ENCODE measurements around the gene EZR.

EZR gene

GRCh38 chr6:158865769-158866168, 46.6 kb upstream of the EZR start:
- Histone ChIP-seq H3K79me2 (ENCODE audit: insufficient read depth, low read length) (no peaks in the 10 kb centered on the region), H4K20me1 (ENCODE audit: insufficient read depth, low read length) (no peaks in the 10 kb centered on the region), H3K4me3 (ENCODE audit: low read depth, low read length, poor library complexity, severe bottlenecking) (peak overlapping the region; percentile 25), H3K9ac (ENCODE audit: low read length) (peak overlapping the region; percentile 65), H3K9me2 (ENCODE audit: low read depth, low read length) (no peaks in the 10 kb centered on the region), H2AFZ (ENCODE audit: low read length) (0 out of 2 replicates have a peak overlapping the region, but pooled peaks have one; percentile 12), H3K36me3 (ENCODE audit: insufficient read depth, low read length) (no peaks in the 10 kb centered on the region), H3K27me3 (ENCODE audit: insufficient read depth, low read length) (no peaks in the 10 kb centered on the region), H3K9me3 (ENCODE audit: low read length) (no peaks in the 10 kb centered on the region), H3K27ac (ENCODE audit: low read depth, low read length, poor library complexity, severe bottlenecking) (peak overlapping the region; percentile 99), H3F3A (ENCODE audit: insufficient read depth, low read length) (no peaks in the 10 kb centered on the region), H3K4me1 (ENCODE audit: insufficient read depth, low read length, severe bottlenecking) (peaks cover 67% of the 10 kb centered on the region), H3K4me2 (ENCODE audit: low read length) (peak overlapping the region; percentile 45)
- TF ChIP-seq EZH2 (IDR thresholded peaks at IDR 0.05; ENCODE audit: borderline replicate concordance, low read length) (no peak), CTCF (IDR thresholded peaks at IDR 0.05; ENCODE audit: low read length) (no peak)

GRCh38 chr6:158863646-158864045, 44.5 kb upstream of the EZR start:
- Histone ChIP-seq H3K36me3 (ENCODE audit: insufficient read depth, low read length) (no peaks in the 10 kb centered on the region), H3K9me2 (ENCODE audit: low read depth, low read length) (no peaks in the 10 kb centered on the region), H2AFZ (ENCODE audit: low read length) (no peak overlapping the region), H3F3A (ENCODE audit: insufficient read depth, low read length) (no peaks in the 10 kb centered on the region), H3K79me2 (ENCODE audit: insufficient read depth, low read length) (no peaks in the 10 kb centered on the region), H3K27ac (ENCODE audit: low read depth, low read length, poor library complexity, severe bottlenecking) (peak overlapping the region; percentile 99), H3K9me3 (ENCODE audit: low read length) (no peaks in the 10 kb centered on the region), H3K4me1 (ENCODE audit: insufficient read depth, low read length, severe bottlenecking) (peaks cover 52% of the 10 kb centered on the region), H4K20me1 (ENCODE audit: insufficient read depth, low read length) (no peaks in the 10 kb centered on the region), H3K4me2 (ENCODE audit: low read length) (no peak overlapping the region), H3K4me3 (ENCODE audit: low read depth, low read length, poor library complexity, severe bottlenecking) (no peak overlapping the region), H3K9ac (ENCODE audit: low read length) (no peak overlapping the region), H3K27me3 (ENCODE audit: insufficient read depth, low read length) (no peaks in the 10 kb centered on the region)
- no peak for TF ChIP-seq EZH2 (IDR thresholded peaks at IDR 0.05; ENCODE audit: borderline replicate concordance, low read length)
- TF ChIP-seq CTCF (IDR thresholded peaks at IDR 0.05; ENCODE audit: low read length), result no peak

- no peaks in the 10 kb centered on the region for H4K20me1 ChIP-seq (ENCODE audit: insufficient read depth, low read length)
- H3K27me3 ChIP-seq (ENCODE audit: insufficient read depth, low read length), result no peaks in the 10 kb centered on the region
- no peak overlapping the region for H3K9ac ChIP-seq (ENCODE audit: low read length)
- H2AFZ ChIP-seq (ENCODE audit: low read length), result no peak overlapping the region
- no peak overlapping the region for H3K4me3 ChIP-seq (ENCODE audit: low read depth, low read length, poor library complexity, severe bottlenecking)
- no peaks in the 10 kb centered on the region for H3F3A ChIP-seq (ENCODE audit: insufficient read depth, low read length)
- H3K9me2 ChIP-seq (ENCODE audit: low read depth, low read length), result no peaks in the 10 kb centered on the region
- H3K4me1 ChIP-seq (ENCODE audit: insufficient read depth, low read length, severe bottlenecking), result peaks cover 52% of the 10 kb centered on the region
- no peaks in the 10 kb centered on the region for H3K36me3 ChIP-seq (ENCODE audit: insufficient read depth, low read length)
- H3K4me2 ChIP-seq (ENCODE audit: low read length), result no peak overlapping the region
- H3K9me3 ChIP-seq (ENCODE audit: low read length), result no peaks in the 10 kb centered on the region
- H3K79me2 ChIP-seq (ENCODE audit: insufficient read depth, low read length), result no peaks in the 10 kb centered on the region
- no peak for TF ChIP-seq EZH2 (IDR thresholded peaks at IDR 0.05; ENCODE audit: borderline replicate concordance, low read length)
- no peak for TF ChIP-seq CTCF (IDR thresholded peaks at IDR 0.05; ENCODE audit: low read length)
- H3K27ac ChIP-seq (ENCODE audit: low read depth, low read length, poor library complexity, severe bottlenecking), result peak overlapping the region; percentile 15
Measured at GRCh38 chr6:158861686-158862381, 42.7 kb upstream of the EZR start.
